ENCODE measurements around the gene TMEM168. TPM values are rescaled to one million over a fixed set of nuclear protein-coding genes. Genes with fewer than 3 reads are reported as not detected.

The TMEM168 gene
- total RNA-seq, 1 experiment from 2014 or later = 13.9 TPM

DNA sequence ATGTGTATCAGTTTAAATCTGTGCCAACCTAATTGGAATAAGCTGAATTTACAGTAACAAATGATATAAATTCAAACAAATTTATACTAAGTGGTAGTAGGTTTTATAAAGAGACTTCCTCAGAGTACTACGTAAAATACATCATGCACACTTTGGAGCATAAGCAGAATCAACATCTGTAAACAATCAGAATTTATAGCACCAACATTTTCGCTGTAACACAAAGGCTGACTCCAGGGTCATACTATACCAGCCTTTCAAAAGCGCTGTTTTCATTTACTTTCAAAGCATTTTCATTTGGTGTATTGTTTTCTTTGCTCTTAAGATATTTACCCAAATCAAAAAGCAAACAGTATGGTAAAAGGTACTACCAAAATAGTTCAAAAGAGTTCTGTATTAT lies 29.3 kb upstream of the TMEM168 start:
- DNase-seq = no peak
- Histone ChIP-seq H2BK15ac (ENCODE audit: low read depth, low read length) (no peak overlapping the region), H3K23me2 (ENCODE audit: insufficient read length, low read depth, low read length, poor library complexity, severe bottlenecking) (no peaks in the 10 kb centered on the region), H3K79me1 (ENCODE audit: insufficient read depth, low read depth, low read length, poor library complexity, severe bottlenecking) (no peaks in the 10 kb centered on the region), H2AFZ (ENCODE audit: low read length) (no peak overlapping the region), H2BK5ac (ENCODE audit: insufficient read length, low read length) (no peak overlapping the region), H3T11ph (ENCODE audit: low read length) (no peak overlapping the region), H3K4ac (ENCODE audit: low read depth, low read length) (no peak overlapping the region), H3K4me1 (ENCODE audit: insufficient read depth, low read length) (no peaks in the 10 kb centered on the region), H2BK20ac (ENCODE audit: low read depth, low read length, poor library complexity, severe bottlenecking) (no peak overlapping the region), H3K79me2 (ENCODE audit: insufficient read depth, low read length) (no peaks in the 10 kb centered on the region), H3K9ac (ENCODE audit: extremely low read depth, insufficient read length, low read length) (no peak overlapping the region), H3K4me2 (ENCODE audit: insufficient read depth, insufficient read length, low read length) (no peak overlapping the region), H3K27me3 (ENCODE audit: insufficient read depth, low read length) (no peaks in the 10 kb centered on the region), H3K18ac (ENCODE audit: insufficient read length, low read depth, low read length) (no peak overlapping the region), H3K23ac (ENCODE audit: insufficient read length, low read depth, low read length) (no peak overlapping the region), H4K8ac (replicated peaks; ENCODE audit: insufficient read length, low read depth, low read length) (no peak overlapping the region), H4K91ac (ENCODE audit: insufficient read length, low read depth, low read length) (no peak overlapping the region), H3K56ac (ENCODE audit: insufficient read length, low read depth, low read length) (no peak overlapping the region), H2BK120ac (ENCODE audit: low read depth, low read length, poor library complexity, severe bottlenecking) (no peak overlapping the region), H3K14ac (ENCODE audit: insufficient read depth, low read length) (no peak overlapping the region), H3K27ac (ENCODE audit: insufficient read length, low read depth, low read length) (no peak overlapping the region), H2BK12ac (ENCODE audit: insufficient read length, low read depth, low read length) (no peak overlapping the region), H3K9me3 (ENCODE audit: control insufficient read depth, low read depth, low read length) (no peaks in the 10 kb centered on the region), H2AK5ac (ENCODE audit: insufficient read length, low read length) (no peak overlapping the region), H4K5ac (ENCODE audit: insufficient read length, low read depth, low read length) (no peak overlapping the region), H4K20me1 (ENCODE audit: control insufficient read depth, insufficient read depth, insufficient read length) (no peaks in the 10 kb centered on the region)
- H3K9me3 Mint-ChIP-seq = peaks cover 0 to under 1% of the 10 kb centered on the region in 2 experiments; a peak in 2 of 5 replicates
- 0 out of 7 replicates have a peak, but pooled peaks cover 0 to 1% (median 0%) of the 10 kb centered on the region in 3 experiments for H3K36me3 Mint-ChIP-seq (ENCODE audit: insufficient read depth in 1 of 3, low read depth in 3 of 3)
- no peaks in the 10 kb centered on the region; a peak in 1 of 4 replicates for H3K4me1 Mint-ChIP-seq
- no peak overlapping the region for H3K27ac Mint-ChIP-seq
- no CpG with 5 or more reads among the region's 3 CpGs for WGBS (ENCODE audit: extremely low coverage, insufficient read length, low lambda C conversion rate)
- TF ChIP-seq CTCF (conservative IDR thresholded peaks at IDR 0.05) = no peak
- H3K27me3 Mint-ChIP-seq (ENCODE audit: low read depth) = no peaks in the 10 kb centered on the region
- H3K4me3 Mint-ChIP-seq = no peak overlapping the region
